ENCODE results near the gene KCTD11. TPM values are rescaled to one million over a fixed set of nuclear protein-coding genes. Genes with fewer than 3 reads are reported as not detected.

The KCTD11 gene
- polyA plus RNA-seq (2011; rRNA removed) (12.1 and 13.8 TPM in 2 replicates), polyA minus RNA-seq (2011; rRNA and poly(A)+ RNA removed) (11.6 and 14.6 TPM in 2 replicates)

GRCh38 chr17:7351665-7352502, at the start of gene KCTD11:
Gene KCTD11 (plus strand): TSS chr17:7352162.
- CTCF ChIA-PET = interaction anchor here (1.0 kb wide), 1 partner anchor 52 kb away, joined by 3 read pairs; the partner anchor contains the start of gene TMEM256
- peak within 1 kb of the TSS; percentile 100 for H3K27ac ChIP-seq (ENCODE audit: low read depth, low read length)
- peak within 1 kb of the TSS; percentile 91 for H3K4me3 ChIP-seq (ENCODE audit: low read depth, low read length)
- H3K27me3 ChIP-seq (ENCODE audit: control insufficient read depth, insufficient read depth, low read length) = no peaks in the 10 kb centered on the region
- TF ChIP-seq, protein P1, sequence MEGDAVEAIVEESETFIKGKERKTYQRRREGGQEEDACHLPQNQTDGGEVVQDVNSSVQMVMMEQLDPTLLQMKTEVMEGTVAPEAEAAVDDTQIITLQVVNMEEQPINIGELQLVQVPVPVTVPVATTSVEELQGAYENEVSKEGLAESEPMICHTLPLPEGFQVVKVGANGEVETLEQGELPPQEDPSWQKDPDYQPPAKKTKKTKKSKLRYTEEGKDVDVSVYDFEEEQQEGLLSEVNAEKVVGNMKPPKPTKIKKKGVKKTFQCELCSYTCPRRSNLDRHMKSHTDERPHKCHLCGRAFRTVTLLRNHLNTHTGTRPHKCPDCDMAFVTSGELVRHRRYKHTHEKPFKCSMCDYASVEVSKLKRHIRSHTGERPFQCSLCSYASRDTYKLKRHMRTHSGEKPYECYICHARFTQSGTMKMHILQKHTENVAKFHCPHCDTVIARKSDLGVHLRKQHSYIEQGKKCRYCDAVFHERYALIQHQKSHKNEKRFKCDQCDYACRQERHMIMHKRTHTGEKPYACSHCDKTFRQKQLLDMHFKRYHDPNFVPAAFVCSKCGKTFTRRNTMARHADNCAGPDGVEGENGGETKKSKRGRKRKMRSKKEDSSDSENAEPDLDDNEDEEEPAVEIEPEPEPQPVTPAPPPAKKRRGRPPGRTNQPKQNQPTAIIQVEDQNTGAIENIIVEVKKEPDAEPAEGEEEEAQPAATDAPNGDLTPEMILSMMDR (IDR thresholded peaks at IDR 0.05; ENCODE audit: low read depth, low read length) = peak; percentile 71
- POLR2A ChIA-PET = interaction anchor here (0.6 to 2.5 kb wide), 7 partner anchors 11 to 811 kb away, joined by 3 to 8 read pairs (median 3); partner anchors contain the start of genes NEURL4, TMEM256, VAMP2 and ZBTB4
- peak; percentile 64 for DNase-seq (ENCODE audit: low read depth, low spot score)
- no peaks in the 10 kb centered on the region; the same call in 1 of the 2 replicates for H3K9me3 ChIP-seq (ENCODE audit: control insufficient read depth, insufficient read depth, low read length)

- CTCF ChIA-PET = interaction anchor here (2.6 kb wide), 1 partner anchor 8 kb away, joined by 20 read pairs; no protein-coding TSS in a partner anchor
- POLR2A ChIA-PET = no interaction called here
These were observed 47.8 kb upstream of the KCTD11 start for GRCh38 chr17:7304179-7304578.

GRCh38 chr17:7306911-7307685, 44.9 kb upstream of the KCTD11 start, which contains the start of gene EIF5A:
Gene EIF5A (plus strand): TSS chr17:7307628. CDS start chr17:7309636, 2,008 bp downstream.
- H3K4me3 ChIP-seq (ENCODE audit: low read depth, low read length) = peak within 1 kb of the TSS; percentile 87
- TF ChIP-seq, protein P1 (IDR thresholded peaks at IDR 0.05; ENCODE audit: low read depth, low read length) = no peak
- CTCF ChIA-PET = no interaction called here
- peak; percentile 100 for DNase-seq (ENCODE audit: low read depth, low spot score)
- POLR2A ChIA-PET = no interaction called here
- H3K27me3 ChIP-seq (ENCODE audit: control insufficient read depth, insufficient read depth, low read length) = no peaks in the 10 kb centered on the region
- H3K27ac ChIP-seq (ENCODE audit: low read depth, low read length) = peak within 1 kb of the TSS; percentile 87
- H3K9me3 ChIP-seq (ENCODE audit: control insufficient read depth, insufficient read depth, low read length) = peaks cover 4% of the 10 kb centered on the region; the same call in 1 of the 2 replicates

More at GRCh38 chr17:7304179-7304578, 47.8 kb upstream of the KCTD11 start:
- TF ChIP-seq, protein P1 (IDR thresholded peaks at IDR 0.05; ENCODE audit: low read depth, low read length) = no peak
- Histone ChIP-seq H3K27me3 (ENCODE audit: control insufficient read depth, insufficient read depth, low read length) (peaks cover 2% of the 10 kb centered on the region), H3K9me3 (ENCODE audit: control insufficient read depth, insufficient read depth, low read length) (peaks cover 4% of the 10 kb centered on the region; the same call in 1 of the 2 replicates), H3K4me3 (ENCODE audit: low read depth, low read length) (no peak overlapping the region), H3K27ac (ENCODE audit: low read depth, low read length) (no peak overlapping the region)
- no peak for DNase-seq (ENCODE audit: low read depth, low spot score)

- no peak for DNase-seq (ENCODE audit: low read depth, low spot score)
- Histone ChIP-seq H3K9me3 (ENCODE audit: control insufficient read depth, insufficient read depth, low read length) (peaks cover 4% of the 10 kb centered on the region; the same call in 1 of the 2 replicates), H3K27me3 (ENCODE audit: control insufficient read depth, insufficient read depth, low read length) (no peaks in the 10 kb centered on the region), H3K4me3 (ENCODE audit: low read depth, low read length) (peak overlapping the region; percentile 87), H3K27ac (ENCODE audit: low read depth, low read length) (peak overlapping the region; percentile 87)
- POLR2A ChIA-PET = interaction anchor here (0.5 to 1.5 kb wide), 2 partner anchors 68 to 73 kb away, joined by 3 read pairs; partner anchors contain the start of gene DVL2
- CTCF ChIA-PET = no interaction called here
- TF ChIP-seq, protein P1 (IDR thresholded peaks at IDR 0.05; ENCODE audit: low read depth, low read length) = no peak
These were observed 44.0 kb upstream of the KCTD11 start for GRCh38 chr17:7307686-7308624.

Data from AG04450 (cell line).